Posterior cingulate gyrus (tissue), 11 donors: ENCODE results near the gene PLA2G2F.

ENCODE experiments used
- DNase-seq, 10 donors: peaks; one replicate each; pipeline versions ENCODE4 v3.0.0 to v3.0.0-alpha.2; 2020 to 2021; ENCODE audit warnings: mixed read lengths in 3 of 10
- intact Hi-C: fragments of 100-400 bp; cut with DNase I; formaldehyde crosslinking; loops from one replicate; pipeline ENCODE4 v1.15.1; 2023

PLA2G2F gene

GRCh38 chr1:20141001-20141400 lies 1.9 kb downstream of the PLA2G2F start:
- DNase-seq, result peak in 1 of 10 donors; percentile 51
- intact Hi-C loops, result no loop called here

GRCh38 chr1:20141466-20141865 lies 2.3 kb downstream of the PLA2G2F start:
- intact Hi-C loops, result no loop called here
- DNase-seq, result peak in 1 of 10 donors; percentile 70

DNA sequence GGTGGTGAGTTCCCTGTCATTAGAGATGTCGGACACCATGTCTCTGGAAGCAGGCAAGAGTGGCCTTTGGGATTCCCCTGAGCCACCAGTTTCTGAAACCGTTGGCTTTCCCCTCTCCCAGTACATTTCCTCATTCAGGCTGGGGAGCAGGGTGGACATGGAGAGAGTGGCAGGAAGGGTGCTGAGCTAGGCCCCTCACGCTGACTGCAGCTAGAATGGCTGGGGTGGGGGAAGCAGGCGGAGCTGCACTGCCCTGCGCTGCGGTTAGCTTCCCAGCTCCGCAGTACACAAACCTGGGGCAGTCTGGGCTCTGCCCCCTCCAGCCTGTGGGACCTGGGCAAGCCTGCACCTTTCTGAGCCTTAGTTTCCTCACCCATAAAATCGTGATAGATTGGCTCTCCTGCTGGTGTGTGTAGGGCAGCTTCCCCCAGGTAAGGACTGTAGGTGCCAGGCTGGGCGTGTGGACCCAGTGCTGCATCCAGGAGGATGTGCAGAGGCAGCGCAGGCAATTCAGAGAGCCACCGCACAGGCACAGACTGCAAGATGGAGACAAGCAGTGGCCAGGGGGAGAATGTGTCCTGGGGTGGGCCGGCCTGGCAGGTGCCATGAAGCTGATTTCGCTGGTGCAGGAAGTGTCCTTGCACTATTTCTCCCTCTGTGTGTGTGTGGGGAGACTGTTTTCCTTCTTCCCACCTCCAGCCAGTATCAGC lies 3.0 kb downstream of the PLA2G2F start:
- DNase-seq, result peak in 1 of 10 donors; percentile 67
- intact Hi-C loops, result no loop called here

DNA sequence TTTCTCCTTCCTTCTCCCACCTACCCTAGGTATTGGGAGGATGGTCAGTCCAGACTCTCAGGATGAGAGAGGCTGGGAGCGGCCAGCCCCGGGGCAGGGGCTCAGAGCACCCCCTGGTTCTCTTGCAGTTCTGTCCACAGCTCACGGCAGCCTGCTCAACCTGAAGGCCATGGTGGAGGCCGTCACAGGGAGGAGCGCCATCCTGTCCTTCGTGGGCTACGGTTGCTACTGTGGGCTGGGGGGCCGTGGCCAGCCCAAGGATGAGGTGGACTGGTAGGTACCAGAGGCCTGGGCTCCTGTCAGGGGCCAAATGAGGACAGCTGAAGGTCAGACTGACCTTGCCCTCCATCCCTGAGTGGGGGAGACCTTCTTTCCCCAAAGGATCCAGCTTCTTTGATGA lies 4.2 kb downstream of the PLA2G2F start:
- DNase-seq, result peak in 2 of 10 donors; percentile 61 to 67
- intact Hi-C loops, result no loop called here

- intact Hi-C loops, result no loop called here
- peak in 2 of 10 donors; percentile 56 to 74 for DNase-seq
Measured at GRCh38 chr1:20143734-20144565, 4.8 kb downstream of the PLA2G2F start.

DNA sequence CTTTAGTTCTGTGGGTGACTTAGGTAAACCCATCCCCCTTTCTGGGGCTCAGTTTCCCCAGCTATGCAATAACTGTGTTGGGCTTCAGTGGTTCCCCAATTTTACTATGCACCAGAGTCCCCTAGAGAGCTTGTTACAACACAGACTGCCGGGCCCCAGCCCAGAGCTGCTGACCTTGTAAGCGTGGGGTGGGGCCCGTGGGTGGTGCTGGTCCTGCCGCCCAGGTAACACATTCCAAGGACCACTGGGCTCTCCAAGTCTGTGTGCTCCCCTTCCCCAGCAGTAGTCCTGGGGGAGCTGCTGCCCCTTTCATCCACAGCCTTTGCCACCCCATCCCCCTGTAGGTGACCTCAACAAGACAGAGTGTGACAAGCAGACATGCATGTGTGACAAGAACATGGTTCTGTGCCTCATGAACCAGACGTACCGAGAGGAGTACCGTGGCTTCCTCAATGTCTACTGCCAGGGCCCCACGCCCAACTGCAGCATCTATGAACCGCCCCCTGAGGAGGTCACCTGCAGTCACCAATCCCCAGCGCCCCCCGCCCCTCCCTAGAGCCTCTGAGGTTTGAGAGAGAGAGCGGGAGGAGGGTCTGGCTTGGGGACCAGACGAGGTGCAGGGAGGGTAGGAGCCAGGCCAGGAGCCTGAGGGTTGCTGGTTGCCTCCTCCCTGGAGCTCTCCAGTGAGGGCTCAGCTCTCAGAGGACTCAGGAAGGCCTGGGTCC lies 8.9 kb downstream of the PLA2G2F start:
- intact Hi-C loops, result loop anchor here (5.0 kb wide), 1 partner anchor 46 kb away; no protein-coding TSS in a partner anchor
- peak in 1 of 10 donors; percentile 61 for DNase-seq

DNA sequence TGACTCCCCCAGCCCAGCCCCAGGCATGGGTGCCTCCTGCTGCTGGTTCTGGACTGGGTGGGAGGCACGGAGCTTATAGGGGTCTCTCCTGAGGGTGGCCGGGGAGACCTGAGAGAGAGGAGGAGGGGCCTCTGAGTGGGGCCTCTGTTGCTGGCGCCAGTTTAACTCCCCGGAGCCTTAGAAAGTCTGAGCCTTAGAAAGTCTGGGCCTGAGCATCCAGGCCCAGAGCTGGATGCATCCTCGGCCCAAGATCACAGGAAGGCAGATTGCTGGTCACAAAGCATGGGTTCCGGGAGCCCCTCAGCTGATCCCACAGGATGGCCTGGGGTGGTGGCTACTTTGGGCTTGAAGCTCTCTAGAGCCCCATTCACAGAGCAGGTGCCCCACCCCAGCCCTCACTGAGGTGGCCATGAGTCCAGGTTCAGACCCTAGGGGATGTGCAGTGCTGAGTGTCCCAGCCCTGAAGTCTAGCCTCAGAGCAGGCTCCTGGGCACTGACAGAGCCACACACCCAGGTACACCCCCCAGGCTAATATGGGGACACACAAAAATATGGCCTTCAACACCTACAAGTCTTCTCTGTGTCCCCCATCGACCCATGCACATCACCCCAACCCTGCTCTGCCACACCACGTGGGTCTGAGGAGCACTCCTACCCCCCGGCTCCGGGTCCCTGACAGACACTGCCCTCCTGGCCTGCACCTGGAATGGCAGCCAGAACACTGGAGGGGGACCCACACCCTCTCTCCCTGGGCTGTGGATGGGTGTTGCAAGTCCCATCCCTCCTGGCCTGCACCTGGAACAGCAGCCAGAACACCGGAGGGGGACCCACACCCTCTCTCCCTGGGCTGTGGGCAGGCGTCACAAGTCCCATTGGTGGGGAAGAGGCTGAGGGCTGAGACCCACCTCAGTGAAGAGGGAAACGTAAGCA lies 9.7 kb downstream of the PLA2G2F start:
- intact Hi-C loops, result loop anchor here (5.0 kb wide), 1 partner anchor 47 kb away; no protein-coding TSS in a partner anchor
- peak in 1 of 10 donors; percentile 40 for DNase-seq

DNA sequence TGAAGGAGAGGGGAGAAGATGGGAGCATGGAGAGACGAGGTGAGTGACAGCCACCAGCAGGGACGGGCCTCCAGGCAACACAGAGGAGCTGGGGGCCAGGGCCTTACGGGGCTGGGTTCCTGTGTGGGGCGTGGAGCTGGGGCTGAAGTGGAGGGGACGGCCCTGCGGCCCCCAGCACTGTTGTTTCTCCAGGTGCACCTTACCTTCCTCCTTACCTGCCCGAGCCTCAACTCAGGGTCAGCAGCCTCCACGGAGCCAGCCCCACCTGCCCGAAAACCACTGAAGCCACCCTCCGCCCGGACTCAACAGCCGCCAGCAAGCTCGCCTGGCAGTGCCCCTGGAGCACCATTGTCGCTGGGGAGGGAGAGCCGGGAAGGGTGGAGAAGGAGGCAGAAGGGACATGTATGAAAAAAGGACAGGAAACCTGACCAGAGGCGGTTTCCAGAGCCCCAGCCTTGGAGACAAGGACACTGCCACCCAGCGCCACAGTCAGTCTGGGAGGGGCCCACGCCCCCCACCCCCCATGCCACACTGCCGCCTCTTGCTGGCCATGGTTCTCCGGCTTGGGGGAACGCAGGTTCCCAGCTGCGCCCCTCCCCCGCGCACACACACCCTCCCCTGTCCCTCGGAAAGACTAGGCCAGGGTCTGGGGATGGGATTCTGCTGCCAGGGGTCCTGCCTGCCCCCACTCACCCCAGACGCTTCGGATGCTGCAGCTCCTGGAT lies 10.6 kb downstream of the PLA2G2F start:
- intact Hi-C loops, result loop anchor here (5.0 to 10.0 kb wide), 2 partner anchors 47 to 175 kb away; partner anchors contain the start of gene PLA2G2A
- peak in 1 of 10 donors; percentile 72 for DNase-seq

- intact Hi-C loops, result loop anchor here (10.0 kb wide), 1 partner anchor 176 kb away; the partner anchor contains the start of gene PLA2G2A
- DNase-seq, result peak in 1 of 10 donors; percentile 61
Measured at GRCh38 chr1:20150326-20150705, 11.2 kb downstream of the PLA2G2F start.

DNA sequence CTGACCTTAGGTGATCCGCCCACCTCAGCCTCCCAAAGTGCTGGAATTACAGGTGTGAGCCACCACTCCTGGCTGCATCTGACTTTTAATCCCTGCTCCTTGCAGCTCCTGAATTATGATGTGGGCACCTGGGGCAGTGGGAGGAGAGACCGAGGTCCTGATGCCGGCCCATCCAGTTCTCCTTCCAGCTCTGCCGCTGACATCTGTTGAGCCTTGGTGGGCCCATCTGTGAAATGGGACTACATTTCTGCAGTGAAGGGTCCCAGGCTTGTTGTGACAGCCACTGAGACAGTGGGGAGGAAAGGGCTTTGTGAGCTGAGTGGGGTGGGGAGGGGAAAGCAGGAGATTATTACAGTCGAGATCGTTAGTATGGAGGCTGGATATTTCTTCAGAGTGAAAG lies 11.8 kb downstream of the PLA2G2F start:
- DNase-seq, result peak in 2 of 10 donors; percentile 1 to 21
- intact Hi-C loops, result loop anchor here (10.0 kb wide), 1 partner anchor 176 kb away; the partner anchor contains the start of gene PLA2G2A

DNA sequence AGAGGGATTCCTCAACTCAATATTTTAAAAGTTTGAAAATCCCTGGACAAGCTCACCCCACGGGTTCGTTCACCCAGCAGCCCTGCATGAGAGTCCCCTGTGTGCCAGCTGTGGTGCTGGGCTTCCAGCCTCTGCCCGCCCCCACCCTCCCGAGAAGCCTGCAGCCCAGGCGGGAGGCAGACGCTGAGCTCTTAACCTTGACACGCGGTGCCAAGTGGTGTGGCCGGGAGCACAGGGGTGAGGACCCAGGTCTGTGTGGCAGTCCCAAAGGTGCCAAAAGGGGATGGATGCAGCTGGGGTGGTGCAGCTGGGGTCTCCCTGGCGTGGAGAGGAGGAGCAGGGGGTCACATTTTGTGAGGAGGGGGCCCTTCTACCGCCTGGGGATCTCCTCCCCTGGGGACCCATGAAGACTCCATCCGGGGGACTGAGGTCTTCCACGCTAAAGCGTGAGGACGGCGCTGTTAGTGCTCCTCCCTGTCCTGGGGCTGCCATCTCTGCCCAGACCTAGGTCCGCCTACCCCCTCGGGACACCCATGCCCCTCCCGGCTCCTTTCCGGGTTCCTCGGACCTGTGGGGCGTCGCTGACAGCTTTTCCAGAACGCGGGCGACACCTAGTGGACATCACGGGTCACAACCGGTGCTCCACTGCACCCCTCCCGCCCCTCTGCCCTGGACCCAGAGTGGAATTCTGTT lies 12.9 kb downstream of the PLA2G2F start:
- peak; percentile 65 to 97 (median 82) for DNase-seq
- intact Hi-C loops, result loop anchor here (1.0 to 10.0 kb wide), 2 partner anchors 177 to 234 kb away; partner anchors contain the start of gene PLA2G2A

DNA sequence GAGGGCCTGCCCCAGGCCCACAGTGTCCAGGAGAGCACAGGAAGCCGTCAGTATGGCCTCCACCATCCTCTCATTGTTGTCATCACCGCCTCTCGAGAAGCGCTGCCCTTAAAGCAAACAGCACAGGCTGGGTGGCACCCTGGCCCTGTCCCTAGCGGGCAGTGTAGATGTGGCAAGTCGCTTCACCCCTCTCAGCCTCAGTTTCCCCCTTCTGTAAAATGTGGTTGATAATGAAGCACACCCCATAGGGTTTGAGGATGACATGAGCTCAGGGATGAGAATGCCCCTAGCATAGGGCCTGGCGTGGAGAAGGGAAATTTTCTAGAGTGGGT lies 13.4 kb downstream of the PLA2G2F start:
- no peak for DNase-seq
- intact Hi-C loops, result loop anchor here (1.0 to 10.0 kb wide), 2 partner anchors 178 to 234 kb away; partner anchors contain the start of gene PLA2G2A

DNA sequence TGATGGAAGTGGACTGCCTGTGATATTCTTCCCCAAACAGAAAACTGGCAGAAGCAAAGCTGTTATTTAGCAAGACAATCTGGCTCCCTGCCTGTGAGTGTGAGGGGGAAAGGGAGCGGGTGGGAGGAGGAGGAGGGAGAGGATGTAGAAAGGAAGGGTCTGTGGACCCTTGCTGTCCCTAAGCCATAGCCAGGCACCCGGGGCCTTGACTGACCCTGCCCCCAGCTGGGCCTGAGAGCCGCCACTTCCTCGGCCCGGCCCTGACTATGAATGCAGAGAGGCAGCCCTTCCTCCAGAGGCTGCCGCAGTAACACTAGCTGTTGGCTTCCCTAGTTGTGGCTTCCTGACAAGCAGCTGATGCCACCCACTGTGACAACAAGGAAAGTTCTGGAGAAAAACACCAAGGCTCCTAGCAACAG lies 13.9 kb downstream of the PLA2G2F start:
- peak in 8 of 10 donors; percentile 30 to 93 (median 60) for DNase-seq
- intact Hi-C loops, result loop anchor here (1.0 to 10.0 kb wide), 2 partner anchors 178 to 235 kb away; partner anchors contain the start of gene PLA2G2A

GRCh38 chr1:20154301-20154831 lies 15.2 kb downstream of the PLA2G2F start:
- intact Hi-C loops, result loop anchor here (10.0 kb wide), 1 partner anchor 180 kb away; the partner anchor contains the start of gene PLA2G2A
- DNase-seq, result peak in 3 of 10 donors; percentile 6 to 59 (median 12)

- intact Hi-C loops, result loop anchor here (10.0 kb wide), 1 partner anchor 184 kb away; the partner anchor contains the start of gene PLA2G2A
- peak in 1 of 10 donors; percentile 44 for DNase-seq
Measured at GRCh38 chr1:20158358-20159070, 19.4 kb downstream of the PLA2G2F start.

DNA sequence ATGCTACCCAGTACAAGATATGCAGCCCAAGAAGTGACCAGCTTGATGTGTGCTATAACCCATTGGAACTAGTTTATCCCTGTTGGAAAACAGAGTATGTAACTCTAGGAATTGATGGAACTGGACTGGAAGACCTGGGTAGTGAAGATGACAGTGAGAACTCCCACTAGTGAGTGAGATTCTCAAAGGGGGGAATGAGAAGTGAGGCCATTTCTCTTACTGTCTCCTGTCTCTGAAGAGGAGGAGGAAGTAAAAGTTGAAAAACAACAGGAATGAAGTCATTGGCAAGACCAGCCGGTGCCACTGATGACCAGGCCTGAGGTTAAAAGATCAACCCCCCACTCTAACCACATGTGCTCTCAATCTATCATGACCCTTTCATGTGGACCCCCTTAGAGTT lies 20.9 kb downstream of the PLA2G2F start:
- DNase-seq, result no peak
- intact Hi-C loops, result no loop called here

DNA sequence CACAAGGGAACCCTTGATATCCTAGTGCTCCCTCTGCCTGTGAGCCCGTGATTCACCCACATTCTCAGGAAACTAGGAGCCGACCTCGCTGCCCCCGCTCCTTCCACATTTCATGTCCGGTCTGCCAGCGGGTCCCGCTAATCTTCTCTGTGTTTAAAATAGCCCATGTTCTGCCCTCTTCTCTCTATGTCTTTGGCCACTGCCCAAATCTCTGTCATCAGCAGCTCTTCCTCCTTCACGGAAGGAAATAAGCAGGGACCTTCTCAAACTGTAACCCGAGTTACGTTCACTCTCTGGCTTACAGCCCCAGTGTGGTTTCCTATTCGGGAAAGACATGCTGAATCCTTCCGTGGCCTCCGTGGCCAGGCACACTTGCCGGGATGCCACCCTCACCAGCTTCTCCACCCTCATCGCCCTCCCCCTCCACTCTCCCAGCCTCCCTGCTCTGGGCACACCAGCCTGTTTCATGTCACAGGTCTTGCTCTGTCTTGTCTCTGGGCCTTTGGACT lies 25.6 kb downstream of the PLA2G2F start:
- DNase-seq, result peak in 1 of 10 donors; percentile 86
- intact Hi-C loops, result no loop called here
